NCI-H1436 (cell line): ENCODE data around the gene NAV2.

Experiments used
- DNase-seq: peaks from one replicate; lab custom pipeline; 2025; lab: John Stamatoyannopoulos, UW

NAV2 gene

DNA sequence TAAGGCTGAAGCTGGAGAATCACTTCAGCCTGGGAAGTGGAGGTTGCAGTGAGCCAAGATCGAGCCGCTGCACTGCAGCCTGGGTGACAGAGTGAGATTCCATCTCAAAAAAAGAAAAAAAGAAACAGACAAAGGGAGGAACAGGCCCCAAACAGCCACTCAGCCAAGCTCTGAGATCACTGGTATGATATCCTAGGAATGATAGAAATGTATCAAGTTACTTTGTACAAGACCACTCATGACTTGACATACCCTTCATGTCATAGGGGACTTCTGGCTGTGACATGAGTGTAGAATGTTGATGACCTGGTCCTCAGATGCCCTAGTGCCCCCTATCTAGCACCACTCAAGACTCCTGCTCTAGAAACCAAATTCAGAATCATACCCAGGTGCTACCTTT lies 216.5 kb downstream of the NAV2 start:
- DNase-seq: no peak

DNA sequence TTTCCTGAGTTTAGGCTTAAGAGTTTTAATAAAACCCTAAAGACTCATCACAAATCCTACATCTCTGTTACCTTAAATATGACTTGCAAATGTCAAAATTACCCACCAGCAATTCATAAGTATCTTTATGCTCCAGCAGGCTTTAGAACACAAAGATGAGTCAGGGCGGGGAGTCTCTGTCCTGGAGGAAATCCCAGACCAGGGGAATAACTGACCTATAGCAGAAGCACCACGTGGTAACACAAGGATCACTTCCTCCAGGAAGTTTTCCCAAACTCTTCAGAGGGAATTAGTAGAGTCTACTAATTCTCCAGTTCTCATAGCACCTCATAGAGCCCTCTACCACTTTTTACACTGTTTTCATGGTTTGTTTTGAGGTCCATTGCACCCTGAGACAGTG lies 217.0 kb downstream of the NAV2 start:
- no peak for DNase-seq

DNA sequence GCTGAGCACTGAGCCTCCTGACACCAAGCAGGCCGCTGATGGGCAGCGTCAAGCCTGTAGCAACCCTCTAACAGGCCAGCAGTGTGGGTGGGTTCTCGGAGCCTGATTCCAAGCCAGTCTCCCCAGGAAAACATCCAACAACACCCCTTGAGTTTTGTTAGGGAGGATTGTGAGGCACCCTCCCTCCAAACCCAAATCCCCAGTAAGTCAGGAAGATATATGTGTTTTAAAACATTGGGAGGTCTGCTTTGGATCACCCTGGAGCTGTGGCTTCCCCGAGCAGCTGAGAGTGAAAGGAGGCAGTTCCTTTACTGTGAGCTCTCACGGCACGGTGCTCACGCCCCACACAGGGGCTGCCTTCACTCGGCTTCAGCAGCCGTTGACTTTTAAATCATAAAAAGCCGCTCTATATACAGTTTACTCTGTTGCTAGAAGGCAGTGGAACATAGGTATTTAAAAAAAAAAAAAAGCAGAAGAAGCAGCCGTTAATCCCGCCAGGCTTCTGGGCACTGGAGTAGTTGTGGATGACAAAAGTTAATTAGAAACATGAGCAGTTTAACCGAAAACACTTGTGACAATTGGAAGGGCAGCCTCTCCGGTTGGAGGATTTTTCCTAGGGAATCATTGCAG lies 218.6 kb downstream of the NAV2 start:
- no peak for DNase-seq

DNA sequence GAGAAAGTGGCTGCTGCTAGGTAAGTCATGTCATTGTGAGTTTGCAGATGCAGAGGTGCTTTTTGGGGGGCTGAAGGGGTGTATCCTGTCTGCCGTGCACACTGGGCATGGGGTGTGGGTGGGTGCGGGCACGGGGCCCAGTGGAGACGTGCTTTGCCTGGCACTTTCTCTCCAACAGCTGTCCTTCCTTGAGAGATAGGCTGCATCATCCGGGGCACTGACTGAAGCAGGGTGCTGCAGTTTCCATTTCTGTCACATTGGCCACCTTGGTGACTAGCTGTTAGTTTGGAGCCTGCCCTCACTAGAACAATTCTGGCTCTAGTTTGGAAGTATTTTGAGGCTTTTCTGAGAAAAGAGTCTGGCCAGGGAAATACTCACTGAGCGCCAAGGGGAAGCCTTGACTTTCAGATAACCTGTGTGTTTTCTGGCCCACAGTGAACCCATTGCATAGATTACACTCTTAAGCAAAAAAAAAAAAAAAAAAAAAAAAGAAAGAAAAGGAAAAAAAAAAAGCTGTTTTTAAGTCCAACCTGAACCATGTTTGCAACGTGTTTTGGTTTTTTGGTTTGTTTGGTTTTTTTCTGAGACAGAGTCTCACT lies 219.2 kb downstream of the NAV2 start:
- DNase-seq: no peak

DNA sequence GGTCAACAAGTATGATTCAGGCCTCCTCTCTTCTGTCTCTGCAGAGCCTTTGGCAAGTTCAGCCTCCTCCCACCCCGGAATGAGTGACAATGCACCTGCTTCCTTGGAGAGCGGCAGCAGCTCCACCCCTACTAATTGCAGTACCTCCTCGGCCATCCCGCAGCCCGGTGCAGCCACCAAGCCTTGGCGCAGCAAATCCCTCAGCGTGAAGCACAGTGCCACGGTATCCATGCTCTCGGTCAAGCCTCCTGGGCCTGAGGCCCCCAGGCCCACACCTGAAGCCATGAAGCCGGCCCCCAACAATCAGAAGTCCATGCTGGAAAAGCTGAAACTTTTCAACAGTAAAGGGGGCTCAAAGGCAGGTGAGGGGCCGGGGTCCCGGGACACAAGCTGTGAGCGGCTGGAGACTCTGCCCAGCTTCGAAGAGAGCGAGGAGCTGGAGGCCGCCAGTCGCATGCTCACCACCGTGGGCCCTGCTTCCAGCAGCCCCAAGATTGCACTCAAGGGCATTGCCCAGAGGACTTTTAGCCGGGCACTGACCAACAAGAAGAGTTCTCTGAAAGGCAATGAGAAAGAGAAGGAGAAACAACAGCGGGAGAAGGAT lies 220.6 kb downstream of the NAV2 start:
- DNase-seq: no peak

DNA sequence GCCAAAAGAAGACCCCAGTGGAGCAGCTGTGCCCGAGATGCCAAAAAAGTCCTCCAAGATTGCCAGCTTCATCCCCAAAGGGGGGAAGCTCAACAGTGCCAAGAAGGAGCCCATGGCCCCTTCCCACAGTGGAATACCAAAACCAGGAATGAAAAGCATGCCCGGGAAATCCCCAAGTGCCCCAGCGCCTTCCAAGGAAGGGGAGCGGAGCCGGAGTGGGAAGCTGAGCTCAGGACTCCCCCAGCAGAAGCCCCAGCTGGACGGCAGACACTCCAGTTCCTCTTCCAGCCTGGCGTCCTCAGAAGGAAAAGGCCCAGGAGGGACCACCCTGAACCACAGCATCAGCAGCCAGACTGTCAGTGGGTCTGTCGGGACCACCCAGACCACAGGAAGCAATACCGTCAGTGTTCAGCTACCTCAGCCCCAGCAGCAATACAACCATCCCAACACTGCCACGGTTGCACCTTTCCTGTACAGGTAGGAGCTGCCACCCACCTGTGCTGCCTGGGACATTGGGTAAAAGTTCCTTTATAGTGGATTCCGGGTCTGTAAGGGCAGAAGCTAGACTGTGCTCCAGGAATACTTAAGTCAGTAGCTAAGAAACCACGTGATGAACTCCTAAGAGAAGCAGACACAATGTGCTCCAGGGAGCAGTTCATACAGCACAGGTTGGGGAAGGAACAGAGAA lies 221.3 kb downstream of the NAV2 start:
- DNase-seq: no peak

DNA sequence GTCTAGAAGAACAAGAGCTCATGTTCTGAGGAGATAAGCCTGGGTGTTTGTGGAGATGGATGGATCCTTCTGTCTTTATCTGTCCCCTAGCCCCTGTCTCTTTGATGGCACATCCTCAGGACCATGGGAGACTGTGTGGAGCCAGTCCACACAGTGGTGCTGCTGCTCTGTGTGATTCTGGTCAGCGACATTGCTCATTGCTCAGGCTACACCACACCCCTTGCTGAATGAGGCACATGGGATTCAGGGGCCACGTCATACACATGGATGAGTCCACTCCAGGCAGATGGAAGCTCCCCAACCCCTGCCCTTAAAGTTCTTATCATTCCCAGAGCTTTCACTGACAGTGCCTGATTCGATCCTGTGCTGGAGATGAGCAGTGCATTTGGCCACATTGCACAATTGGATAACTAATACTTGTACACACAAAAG lies 222.2 kb downstream of the NAV2 start:
- no peak for DNase-seq

DNA sequence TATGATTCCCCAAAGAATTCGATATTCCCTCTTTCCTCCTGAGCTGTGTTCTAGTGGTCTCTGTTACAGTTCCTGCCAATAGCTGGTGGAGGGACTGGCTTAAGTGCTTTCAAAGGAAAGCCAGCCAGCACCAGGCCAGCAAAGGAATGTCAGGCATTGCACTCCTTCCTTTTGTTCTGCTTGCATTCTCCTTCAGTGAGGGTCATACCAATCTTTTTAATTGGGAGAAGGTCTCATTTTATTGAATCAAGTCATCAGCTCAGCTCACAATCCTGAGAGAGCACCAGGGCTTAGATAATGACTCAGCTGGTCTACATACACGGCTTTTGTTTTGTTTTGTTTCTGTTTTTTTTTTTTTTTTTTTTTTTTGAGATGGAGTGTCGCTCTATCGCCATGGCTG lies 222.9 kb downstream of the NAV2 start:
- no peak for DNase-seq

DNA sequence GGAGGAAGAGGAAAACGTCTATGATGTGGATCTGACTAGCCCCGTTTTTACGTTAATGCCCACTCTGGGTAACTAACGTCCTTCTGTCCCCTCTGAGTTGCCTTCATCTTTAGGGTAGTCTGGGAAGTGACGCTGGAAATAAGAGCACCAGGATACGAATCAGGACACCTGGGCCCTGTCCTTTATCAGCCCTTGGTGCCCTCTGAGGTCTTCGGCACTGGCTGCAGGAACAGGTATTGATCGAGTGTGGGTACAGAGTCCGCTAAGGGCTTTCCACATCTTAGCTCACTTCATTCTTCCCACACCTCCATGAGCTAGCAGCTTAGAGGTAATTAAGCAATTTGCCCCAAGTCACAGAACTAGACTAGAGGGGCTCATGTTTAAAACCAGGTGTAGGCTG lies 223.8 kb downstream of the NAV2 start:
- DNase-seq: no peak

DNA sequence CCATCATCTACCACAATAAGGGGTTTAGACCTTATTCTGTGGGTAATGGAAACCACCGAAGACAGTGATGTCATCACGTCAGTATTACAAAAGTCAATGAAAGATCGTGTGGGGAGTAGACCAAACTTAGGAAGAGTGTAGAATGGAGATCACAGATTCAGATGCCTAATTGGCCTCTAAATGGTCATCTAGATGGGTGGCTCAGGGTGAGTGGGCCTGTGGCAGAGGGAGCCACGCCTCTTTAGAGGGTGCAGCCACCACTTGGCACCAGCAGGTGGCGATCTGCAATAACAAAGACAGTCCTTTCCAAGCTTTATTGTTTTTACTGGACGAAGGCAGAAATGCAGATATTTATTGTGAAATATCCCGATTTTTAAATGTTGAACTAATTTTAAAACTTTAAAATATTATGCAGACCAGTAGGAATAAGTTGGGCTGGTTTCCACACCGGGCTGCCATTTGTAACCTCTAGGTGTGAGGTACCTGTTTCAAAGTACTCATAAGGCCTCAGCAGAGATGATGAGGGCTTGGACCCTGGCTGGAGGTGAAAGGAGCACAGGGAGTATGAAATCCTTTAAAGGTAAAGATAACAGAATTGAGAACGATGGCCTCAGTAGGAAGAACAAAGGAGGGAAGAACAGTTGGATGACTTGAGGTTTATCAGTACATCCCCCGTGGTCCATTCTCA lies 225.7 kb downstream of the NAV2 start:
- no peak for DNase-seq

DNA sequence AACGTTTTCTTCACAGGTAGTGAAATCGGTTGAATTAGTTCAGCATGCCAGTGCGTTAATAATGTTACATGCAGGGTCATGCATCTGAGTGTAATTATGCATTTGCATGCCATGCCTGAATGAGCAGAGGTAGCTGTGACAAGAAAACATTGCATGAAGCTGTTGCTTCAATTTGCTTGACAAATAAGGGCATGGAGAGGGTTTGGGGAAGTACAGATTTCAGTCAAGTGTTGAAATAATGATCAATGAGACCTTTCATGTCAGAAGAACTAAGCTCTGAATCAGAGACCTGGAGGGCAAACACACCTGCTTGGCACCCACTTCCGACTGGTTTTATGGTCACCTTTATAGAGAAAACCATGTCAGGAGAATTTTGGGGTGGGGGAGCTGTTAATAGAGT lies 226.2 kb downstream of the NAV2 start:
- no peak for DNase-seq

DNA sequence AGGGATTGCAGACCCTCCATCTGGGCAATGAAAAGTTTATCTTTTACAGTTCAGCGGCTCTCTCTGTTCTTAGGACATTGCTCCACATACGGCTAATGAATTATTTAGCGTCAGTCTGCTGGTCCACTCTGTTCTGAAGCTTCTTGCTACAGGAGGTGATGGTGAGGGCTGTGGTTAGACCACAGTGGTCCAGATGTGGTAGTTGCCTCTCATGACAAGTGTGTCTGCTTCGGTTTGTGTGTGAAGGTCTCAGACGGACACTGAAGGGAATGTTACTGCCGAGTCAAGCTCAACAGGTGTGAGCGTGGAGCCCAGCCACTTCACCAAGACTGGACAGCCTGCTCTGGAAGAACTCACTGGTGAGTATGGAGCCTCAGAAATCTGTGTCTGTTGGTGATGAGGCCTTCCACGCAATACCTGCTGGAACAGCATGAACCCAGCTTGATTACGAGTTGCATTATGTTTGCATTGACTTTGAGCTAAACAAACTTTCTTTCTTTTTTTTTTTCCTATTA lies 226.8 kb downstream of the NAV2 start:
- no peak for DNase-seq

DNA sequence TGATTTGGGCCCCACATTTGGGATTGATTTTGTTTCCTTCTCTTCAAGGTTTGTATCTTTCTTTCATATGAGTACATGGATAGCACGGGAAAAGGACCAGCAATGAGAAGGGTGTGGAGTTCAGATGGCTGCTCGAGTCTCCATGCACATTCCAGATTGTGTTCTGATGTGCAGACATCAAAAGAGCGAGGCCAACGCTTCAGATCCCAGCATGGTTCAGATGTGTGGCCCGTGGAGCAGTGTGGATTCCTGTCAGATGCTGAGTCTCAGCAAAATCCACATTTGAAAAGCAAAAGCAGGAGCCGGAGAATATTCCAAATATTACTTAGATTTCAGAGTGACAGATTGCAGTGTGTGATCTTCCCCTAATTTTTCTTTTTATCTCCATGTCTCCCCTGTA lies 228.2 kb downstream of the NAV2 start:
- no peak for DNase-seq

DNA sequence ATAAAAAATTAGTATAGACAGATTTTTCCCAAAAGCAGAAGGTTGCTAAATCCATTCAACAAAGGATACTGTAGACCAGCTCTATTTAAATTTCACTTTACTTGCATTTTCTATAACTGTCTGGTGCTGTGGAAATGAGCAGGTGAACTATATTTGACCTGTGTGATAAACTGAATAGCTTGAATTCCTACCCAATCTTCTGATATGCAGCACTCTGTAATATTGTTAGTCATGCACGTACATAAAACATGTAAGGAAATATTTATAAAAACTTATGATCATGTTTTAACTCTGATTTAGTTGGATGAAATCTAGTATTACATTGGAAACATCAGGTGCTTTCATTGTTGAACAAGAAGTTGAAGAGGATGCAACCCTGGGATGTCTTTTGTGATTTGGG lies 234.0 kb downstream of the NAV2 start:
- no peak for DNase-seq

DNA sequence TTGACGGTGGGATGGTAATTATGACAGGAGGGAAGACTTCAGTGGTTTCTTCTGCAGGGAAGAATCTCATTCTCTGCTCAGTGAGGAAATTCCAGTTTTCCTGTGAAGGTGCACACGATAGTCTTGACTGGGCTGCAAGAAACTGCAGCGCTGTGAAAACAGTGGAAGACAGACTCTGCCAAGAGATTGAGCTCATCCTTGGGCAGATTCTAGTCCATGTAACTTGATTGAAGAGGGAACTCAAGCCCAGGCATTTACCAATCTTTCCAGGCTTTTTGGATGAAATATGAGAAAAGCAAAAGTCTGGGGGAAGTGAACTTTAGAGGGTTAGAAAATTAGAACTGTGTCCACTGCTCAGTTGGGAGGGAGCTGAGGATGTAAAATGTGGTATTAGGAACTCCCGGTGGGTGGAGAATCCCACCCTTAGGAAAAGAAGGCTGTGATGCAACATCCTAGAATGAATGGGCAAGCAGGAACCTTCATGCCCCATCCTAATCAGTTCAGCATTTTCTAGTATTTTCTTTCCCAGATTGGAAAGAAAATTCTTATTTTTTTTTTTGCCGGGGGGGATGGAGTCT lies 235.0 kb downstream of the NAV2 start:
- DNase-seq: no peak

DNA sequence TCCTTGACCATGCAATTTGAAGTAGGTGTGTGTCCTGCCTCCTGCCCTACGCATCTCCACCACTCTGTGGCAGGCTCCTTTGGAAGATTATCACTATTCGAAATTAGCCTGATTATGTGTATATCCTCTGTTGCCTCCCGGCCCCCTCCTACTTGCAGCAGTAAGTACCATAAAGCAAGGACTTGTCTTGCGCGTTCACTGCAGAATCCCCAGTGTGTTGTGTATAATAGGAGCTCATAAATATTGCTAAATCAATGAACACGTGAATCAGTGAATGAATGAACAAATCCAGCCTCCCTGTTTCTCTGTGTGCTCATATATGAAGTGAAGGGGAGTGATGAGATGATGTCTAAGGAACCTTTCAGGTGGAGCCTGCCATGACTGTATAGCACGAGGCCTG lies 237.0 kb downstream of the NAV2 start:
- DNase-seq: no peak

DNA sequence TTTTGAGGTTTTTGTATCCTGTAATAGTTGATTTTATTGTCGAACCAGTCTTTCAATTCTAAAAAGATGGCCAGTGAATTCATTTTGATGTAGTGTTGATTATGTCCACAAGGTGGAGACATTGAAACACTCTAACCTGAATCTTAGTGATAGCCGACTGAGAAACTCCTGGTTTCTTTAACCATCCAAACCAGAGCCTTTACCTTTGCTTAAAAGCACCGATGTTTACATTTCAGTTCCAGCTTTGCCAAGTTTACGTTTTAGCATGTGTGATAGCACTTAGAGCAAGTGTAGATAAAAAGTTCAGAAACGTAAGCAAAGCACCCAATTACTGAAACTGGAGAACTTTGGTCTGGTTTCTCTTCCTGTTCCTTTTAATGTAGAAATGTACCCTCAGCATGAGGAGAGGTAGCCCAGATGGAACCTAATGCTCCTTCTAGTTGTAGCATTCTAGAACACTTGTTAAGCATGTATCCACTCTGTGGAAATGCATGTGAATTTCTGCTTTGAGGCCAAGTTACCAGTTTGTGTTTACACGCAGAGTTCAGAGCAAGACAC lies 239.0 kb downstream of the NAV2 start:
- peak; percentile 59 for DNase-seq

DNA sequence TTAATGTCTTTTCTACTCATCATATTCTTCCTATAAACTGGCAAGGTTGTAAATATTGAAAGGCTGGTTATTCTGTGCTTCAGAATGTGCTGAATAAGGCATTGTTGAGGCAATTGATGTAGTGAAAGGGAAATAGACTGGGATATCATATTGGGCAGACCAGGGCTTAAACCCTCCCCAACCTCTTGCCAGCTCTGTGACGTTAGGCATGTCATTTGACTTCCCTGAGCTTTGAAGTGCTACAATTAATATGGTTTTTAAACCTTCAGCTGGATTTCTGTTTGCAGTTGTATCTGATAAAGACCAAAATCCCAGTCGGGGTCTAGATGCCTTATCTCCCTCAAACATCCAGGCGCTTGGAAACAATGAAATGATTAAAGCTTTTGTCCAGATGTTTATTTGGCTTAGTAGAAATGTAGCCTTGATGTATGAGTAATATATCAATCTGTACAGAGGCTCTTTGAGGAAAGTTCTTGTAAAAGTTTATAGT lies 239.5 kb downstream of the NAV2 start:
- DNase-seq: no peak

DNA sequence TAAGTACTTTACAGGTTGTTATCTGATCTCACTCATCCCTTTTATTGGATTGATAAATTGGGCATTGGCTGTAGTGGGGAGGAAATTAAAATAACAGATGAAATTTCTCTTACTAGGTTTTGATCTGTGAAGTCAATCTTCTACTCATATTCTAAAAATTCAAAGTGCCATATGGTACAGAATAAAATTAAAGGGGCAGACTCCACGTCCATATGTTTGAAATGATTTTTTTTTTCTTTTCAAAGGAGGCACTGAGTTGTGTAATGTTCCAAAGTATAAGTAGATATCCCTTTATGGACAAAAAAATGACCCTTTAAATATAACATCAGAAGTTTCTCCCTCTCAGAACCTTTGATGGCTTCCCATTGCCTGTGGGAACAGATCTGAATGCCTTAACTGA lies 240.3 kb downstream of the NAV2 start:
- DNase-seq: no peak

DNA sequence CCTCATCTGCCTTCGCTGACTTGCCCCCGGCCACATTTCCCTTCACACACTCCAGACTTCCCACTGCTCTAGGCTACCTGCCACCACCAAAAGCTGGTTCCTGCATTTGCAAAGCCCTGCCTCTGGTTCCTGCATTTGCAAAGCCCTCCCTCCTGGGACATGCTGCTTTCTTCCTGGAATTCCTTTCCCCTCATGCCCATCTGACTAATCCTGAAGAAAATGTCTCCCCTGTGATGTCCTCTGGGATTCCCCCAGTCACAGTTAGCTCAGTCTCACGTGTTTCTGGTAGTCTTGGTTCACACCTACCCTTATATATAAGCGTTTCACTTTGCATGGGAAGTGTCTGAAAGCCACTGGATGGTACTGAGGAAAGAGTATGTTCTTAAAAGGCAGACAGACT lies 240.7 kb downstream of the NAV2 start:
- no peak for DNase-seq

DNA sequence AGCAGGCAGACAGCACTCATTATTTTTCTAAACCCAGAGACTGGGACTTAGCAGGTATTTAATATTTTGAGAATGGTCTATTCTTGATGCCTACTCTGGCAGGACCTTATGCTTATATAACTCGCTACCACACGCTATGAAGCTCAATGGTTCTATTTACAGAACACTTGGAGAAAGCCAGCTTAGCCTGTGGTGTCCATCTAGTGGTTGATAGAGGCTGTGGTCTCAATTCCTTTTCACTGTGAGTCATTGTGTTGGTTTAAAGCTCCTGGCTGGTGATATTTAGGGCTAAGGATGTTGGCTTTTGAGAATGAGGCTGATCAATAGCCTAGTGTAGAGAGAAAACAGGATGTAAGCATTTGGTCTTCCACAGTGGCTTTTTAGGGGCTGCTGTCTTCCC lies 241.3 kb downstream of the NAV2 start:
- DNase-seq: no peak

DNA sequence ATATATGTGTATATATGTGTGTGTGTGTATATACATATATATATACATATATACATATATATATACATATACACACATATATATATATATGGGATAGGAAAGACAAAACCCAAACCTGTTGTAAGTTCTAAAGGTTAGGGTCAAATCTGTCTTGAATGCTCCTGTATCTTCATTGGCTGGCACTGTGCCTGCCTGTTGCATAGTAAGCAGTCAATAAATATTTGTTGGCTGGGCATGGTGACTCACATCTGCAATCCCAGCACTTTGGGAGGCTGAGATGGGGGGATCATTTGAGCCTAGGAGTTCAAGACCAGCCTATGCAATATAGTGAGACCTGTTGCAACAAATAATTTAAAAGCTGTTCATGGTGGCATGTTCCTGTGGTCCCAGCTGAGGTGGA lies 242.3 kb downstream of the NAV2 start:
- no peak for DNase-seq
